OCI-LY1 (cell line): ENCODE measurements around the gene CLCA4.
"Not testable (repeated sequence)": the region's sequence is repeated elsewhere in the genome, so short reads cannot be mapped to it uniquely, and the experiment has no call there.

ENCODE experiments used
- H2AFZ ChIP-seq: fragments of 200-600 bp; sonication (generic), shearing (Covaris generic); 2 replicates; pipeline ENCODE4 v1.6.0; 2014; ENCODE audit warnings: antibody characterized with exemption, mild to moderate bottlenecking, low read length
- H3F3A ChIP-seq: fragments of 200-600 bp; sonication (generic), shearing (Covaris generic); 2 replicates; pipeline ENCODE4 v1.6.0; 2014; ENCODE audit warnings: mild to moderate bottlenecking, antibody characterized with exemption, low read length, moderate library complexity; ENCODE audit not compliant: insufficient read depth
- H3K27ac ChIP-seq: fragments of 200-600 bp; sonication (generic); 2 replicates; pipeline ENCODE4 v1.5.1; 2014; ENCODE audit warnings: low read length, mixed run types, mild to moderate bottlenecking, low read depth; ENCODE audit not compliant: poor library complexity, severe bottlenecking
- H3K27me3 ChIP-seq: fragments of 200-600 bp; sonication (generic); 2 replicates; pipeline ENCODE4 v1.6.0; 2014; ENCODE audit warnings: antibody characterized with exemption, mild to moderate bottlenecking, low read length, moderate library complexity; ENCODE audit not compliant: insufficient read depth
- H3K36me3 ChIP-seq: fragments of 200-600 bp; sonication (generic); 2 replicates; pipeline ENCODE4 v1.6.1; 2014; ENCODE audit warnings: mild to moderate bottlenecking, antibody characterized with exemption, low read length, moderate library complexity, mixed read lengths; ENCODE audit not compliant: insufficient read depth
- H3K4me1 ChIP-seq: fragments of 200-600 bp; sonication (generic); 2 replicates; pipeline ENCODE4 v1.5.1; 2014; ENCODE audit warnings: mild to moderate bottlenecking, low read length, moderate library complexity; ENCODE audit not compliant: insufficient read depth, severe bottlenecking
- H3K4me2 ChIP-seq: fragments of 200-600 bp; sonication (generic), shearing (Covaris generic); 2 replicates; pipeline ENCODE4 v1.6.1; 2014; ENCODE audit warnings: low read length
- H3K4me3 ChIP-seq: fragments of 200-600 bp; sonication (generic); 2 replicates; pipeline ENCODE4 v1.5.1; 2014; ENCODE audit warnings: low read length, low read depth, mild to moderate bottlenecking, mixed read lengths; ENCODE audit not compliant: poor library complexity, severe bottlenecking
- H3K79me2 ChIP-seq: fragments of 200-600 bp; shearing (Covaris generic); 2 replicates; pipeline ENCODE4 v1.6.1; 2016; ENCODE audit warnings: mixed run types, low read length, mixed read lengths; ENCODE audit not compliant: insufficient read depth
- H3K9ac ChIP-seq: fragments of 200-600 bp; sonication (generic), shearing (Covaris generic); 2 replicates; pipeline ENCODE4 v1.6.1; 2014; ENCODE audit warnings: mild to moderate bottlenecking, low read length, mixed read lengths
- H3K9me2 ChIP-seq: fragments of 200-600 bp; sonication (generic), shearing (Covaris generic); 2 replicates; pipeline ENCODE4 v1.6.1; 2014; ENCODE audit warnings: low read depth, mild to moderate bottlenecking, low read length, mixed read lengths
- H3K9me3 ChIP-seq: fragments of 200-600 bp; shearing (Covaris generic); 2 replicates; pipeline ENCODE4 v1.6.1; 2014; ENCODE audit warnings: low read length, mixed read lengths
- H4K20me1 ChIP-seq: fragments of 200-600 bp; sonication (generic), shearing (Covaris generic); 2 replicates; pipeline ENCODE4 v1.6.0; 2016; ENCODE audit warnings: mild to moderate bottlenecking, low read length; ENCODE audit not compliant: insufficient read depth
- CTCF ChIP-seq: fragments of 200-600 bp; sonication (generic), shearing (Covaris generic); IDR thresholded peaks from 2 replicates; pipeline ENCODE4 v1.5.1; 2017; ENCODE audit warnings: mild to moderate bottlenecking, antibody characterized with exemption, low read length, moderate library complexity, mixed read lengths
- EZH2 ChIP-seq: fragments of 200-600 bp; sonication (generic), shearing (Covaris generic); IDR thresholded peaks from 2 replicates; pipeline ENCODE4 v1.8.0; 2017; ENCODE audit warnings: borderline replicate concordance, mixed run types, mild to moderate bottlenecking, antibody characterized with exemption, low read length, moderate library complexity, mixed read lengths

CLCA4 gene

GRCh38 chr1:86500714-86501113 is 46.2 kb upstream of the CLCA4 start:
- Histone ChIP-seq H3K36me3 (no peaks in the 10 kb centered on the region), H3K27ac (no peak overlapping the region), H3K9me2 (no peaks in the 10 kb centered on the region), H3K4me2 (no peak overlapping the region), H3K4me3 (no peak overlapping the region), H3K79me2 (no peaks in the 10 kb centered on the region), H4K20me1 (no peaks in the 10 kb centered on the region), H3K27me3 (no peaks in the 10 kb centered on the region), H3K4me1 (no peaks in the 10 kb centered on the region), H2AFZ (no peak overlapping the region), H3K9me3 (no peaks in the 10 kb centered on the region), H3F3A (no peaks in the 10 kb centered on the region), H3K9ac (no peak overlapping the region)
- no peak for TF ChIP-seq CTCF
- no peak for TF ChIP-seq EZH2

- peak; percentile 63 for TF ChIP-seq CTCF
- H3K4me2 ChIP-seq: peak overlapping the region; percentile 10; the same call in 1 of the 2 replicates
- not testable (repeated sequence) for H3K9me3 ChIP-seq, H3K27me3 ChIP-seq, H3K9me2 ChIP-seq, H3K4me1 ChIP-seq, H3K79me2 ChIP-seq, H3K4me3 ChIP-seq, H4K20me1 ChIP-seq, H3K36me3 ChIP-seq, H2AFZ ChIP-seq, H3K27ac ChIP-seq, H3K9ac ChIP-seq, H3F3A ChIP-seq
Observed at GRCh38 chr1:86502125-86502646, 44.7 kb upstream of the CLCA4 start.

GRCh38 chr1:86502721-86503405 is 44.0 kb upstream of the CLCA4 start:
- Histone ChIP-seq H3K4me2 (no peak overlapping the region), H3K4me1 (no peaks in the 10 kb centered on the region), H3K27ac (no peak overlapping the region), H3K36me3 (no peaks in the 10 kb centered on the region), H3K4me3 (no peak overlapping the region), H3K9me2 (no peaks in the 10 kb centered on the region), H3K9ac (no peak overlapping the region), H3F3A (no peaks in the 10 kb centered on the region), H2AFZ (no peak overlapping the region), H3K27me3 (no peaks in the 10 kb centered on the region), H3K79me2 (no peaks in the 10 kb centered on the region), H4K20me1 (no peaks in the 10 kb centered on the region), H3K9me3 (no peaks in the 10 kb centered on the region)
- TF ChIP-seq CTCF (no peak), EZH2 (no peak)
